Myocyte (in vitro differentiated cells): ENCODE results near the gene TMEM59. TPM values are rescaled to one million over a fixed set of nuclear protein-coding genes. Genes with fewer than 3 reads are reported as not detected.

ENCODE experiments used
- DNase-seq: peaks from one replicate; pipeline ENCODE4 v3.0.0-alpha.2; 2012; ENCODE audit warnings: low read depth
- microRNA-seq: library from miRNA; unstranded; fragments of <30 nt; microRNA quantifications from one replicate; pipeline ENCODE4, GENCODE V29; 2016
- total RNA-seq: library from RNA; depleted of rRNA; stranded (reverse); fragments of >200 nt; gene quantifications from 2 replicates; pipeline ENCODE4 v1.2.3, GENCODE V29; 2014

The TMEM59 gene
- total RNA-seq, 1 donor from 2014 or later: 246 TPM

GRCh38 chr1:53986458-53986857 lies 66.5 kb downstream of the TMEM59 start:
- no peak for DNase-seq

GRCh38 chr1:53984726-53985125 lies 68.3 kb downstream of the TMEM59 start:
- DNase-seq: no peak

GRCh38 chr1:53982763-53983104 lies 70.3 kb downstream of the TMEM59 start:
- no peak for DNase-seq

DNA sequence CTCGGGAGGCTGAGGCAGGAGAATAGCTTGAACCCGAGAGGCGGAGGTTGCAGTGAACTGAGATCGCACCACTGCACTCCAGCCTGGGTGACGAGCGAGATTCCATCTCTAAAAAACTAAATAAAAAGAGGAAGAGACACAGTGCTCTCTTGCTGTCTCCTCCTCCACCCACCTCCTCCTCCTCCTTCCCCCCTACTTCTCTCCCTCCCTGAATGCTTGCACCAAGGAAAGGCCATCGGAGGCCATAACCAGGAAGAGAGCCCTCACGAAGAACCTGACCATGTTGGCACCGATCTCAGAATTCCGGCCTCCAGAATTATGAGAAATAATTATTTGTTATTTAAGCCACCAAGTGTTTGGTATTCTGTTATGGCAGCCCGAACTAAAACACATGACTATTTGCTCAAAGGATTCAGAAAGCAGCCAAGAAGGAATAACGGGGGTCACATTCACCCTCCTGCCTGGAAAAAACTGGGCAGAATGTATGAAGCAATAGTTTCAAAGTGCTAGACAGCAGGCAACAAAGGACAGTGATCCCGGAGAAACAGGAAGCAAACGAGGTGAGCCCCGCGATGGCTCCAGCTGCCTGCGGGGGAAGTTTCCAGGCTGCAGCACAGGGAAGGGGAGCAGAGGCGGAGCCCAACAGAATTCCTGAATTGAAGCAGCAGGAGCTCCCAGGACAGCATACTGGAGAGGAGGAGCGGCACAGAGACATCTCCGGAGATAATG lies 70.8 kb downstream of the TMEM59 start:
- DNase-seq: peak; percentile 14

DNA sequence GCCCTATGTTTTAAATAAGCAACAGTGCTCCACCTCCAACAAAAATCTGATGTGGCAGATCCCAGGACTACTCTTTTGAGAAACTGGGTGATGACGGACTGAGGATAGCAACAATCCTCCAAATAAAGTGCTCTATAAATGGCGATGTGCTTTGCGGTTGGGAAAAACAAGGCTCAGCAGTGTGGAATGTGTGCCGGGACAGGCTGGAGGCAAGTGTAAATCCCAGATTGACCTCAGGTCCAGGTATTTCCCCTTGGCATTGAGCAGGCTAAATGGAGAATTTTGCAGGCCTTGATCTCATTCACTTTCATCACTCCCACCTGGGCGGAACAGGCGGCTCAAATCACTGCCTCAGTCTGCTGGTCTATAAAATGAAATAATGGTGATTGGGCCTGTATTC lies 71.8 kb downstream of the TMEM59 start:
- no peak for DNase-seq

GRCh38 chr1:53979712-53980450 lies 73.1 kb downstream of the TMEM59 start:
- peak; percentile 32 for DNase-seq

Small RNAs within 50 kb of the gene (microRNA-seq; reads per million reads assigned to microRNA genes)
- gene MIR4781: 1.1 reads per million

Other genes starting within 250 kb of the TMEM59 start
- gene NDC1, start 214.9 kb downstream of the TMEM59 start, total RNA-seq: 14.0 and 15.4 TPM in 2 replicates
- 22.2 and 22.5 TPM in 2 replicates for gene YIPF1, start 163.4 kb downstream of the TMEM59 start, total RNA-seq
- gene DIO1, start 159.0 kb downstream of the TMEM59 start, total RNA-seq: not detected in 2 replicates
- gene IFT25, start 107.5 kb downstream of the TMEM59 start, total RNA-seq: 9.9 and 14.4 TPM in 2 replicates
- gene LRRC42, start 106.9 kb downstream of the TMEM59 start, total RNA-seq: 35.7 and 39.9 TPM in 2 replicates
- not detected in 2 replicates for gene LDLRAD1, start 35.0 kb downstream of the TMEM59 start, total RNA-seq
- 2.9 and 4.6 TPM in 2 replicates for gene TCEANC2, start 404 bp upstream of the TMEM59 start, total RNA-seq
- not detected in 2 replicates for gene CDCP2, start 99.8 kb upstream of the TMEM59 start, total RNA-seq
- 7.2 TPM in 2 replicates for gene CYB5RL, start 146.8 kb upstream of the TMEM59 start, total RNA-seq
- 96.3 and 112 TPM in 2 replicates for gene MRPL37, start 147.0 kb upstream of the TMEM59 start, total RNA-seq